Retinal pigment epithelial cell (primary cell): ENCODE data around the gene TFR2.

Source experiments
- DNase-seq: peaks from one replicate; pipeline ENCODE4 v3.0.0-alpha.2; 2010; ENCODE audit warnings: low read depth
- H3K4me3 ChIP-seq: 2 replicates; pipeline ENCODE4 v1.5.1; 2011; ENCODE audit warnings: mild to moderate bottlenecking, low read length, control low read depth, moderate library complexity
- TF ChIP-seq, protein P1 (sequence below): conservative IDR thresholded peaks from 2 replicates; pipeline ENCODE4 v1.5.1; 2011; ENCODE audit warnings: low read depth, low read length, control low read depth, inconsistent platforms

The TFR2 gene

DNA sequence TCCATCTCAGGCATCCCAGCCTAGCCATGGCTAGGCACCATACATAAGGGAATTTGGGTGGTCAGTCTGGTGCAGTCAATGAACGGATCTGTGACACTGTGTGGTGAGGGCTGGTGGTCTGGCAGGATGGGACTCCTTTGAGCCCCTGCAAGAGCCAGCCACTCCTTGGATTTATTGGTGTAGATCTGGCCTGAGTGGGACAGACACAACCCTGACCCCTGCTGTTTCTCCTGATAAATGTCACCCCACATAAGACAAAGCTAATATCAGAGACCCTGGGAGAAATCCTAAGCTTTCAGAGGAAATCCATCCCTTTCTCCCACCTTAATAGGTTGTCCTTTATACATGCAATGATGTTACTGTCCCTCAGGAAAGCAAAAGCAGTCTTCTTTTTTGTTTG lies 52.9 kb downstream of the TFR2 start:
- TF ChIP-seq, protein P1, sequence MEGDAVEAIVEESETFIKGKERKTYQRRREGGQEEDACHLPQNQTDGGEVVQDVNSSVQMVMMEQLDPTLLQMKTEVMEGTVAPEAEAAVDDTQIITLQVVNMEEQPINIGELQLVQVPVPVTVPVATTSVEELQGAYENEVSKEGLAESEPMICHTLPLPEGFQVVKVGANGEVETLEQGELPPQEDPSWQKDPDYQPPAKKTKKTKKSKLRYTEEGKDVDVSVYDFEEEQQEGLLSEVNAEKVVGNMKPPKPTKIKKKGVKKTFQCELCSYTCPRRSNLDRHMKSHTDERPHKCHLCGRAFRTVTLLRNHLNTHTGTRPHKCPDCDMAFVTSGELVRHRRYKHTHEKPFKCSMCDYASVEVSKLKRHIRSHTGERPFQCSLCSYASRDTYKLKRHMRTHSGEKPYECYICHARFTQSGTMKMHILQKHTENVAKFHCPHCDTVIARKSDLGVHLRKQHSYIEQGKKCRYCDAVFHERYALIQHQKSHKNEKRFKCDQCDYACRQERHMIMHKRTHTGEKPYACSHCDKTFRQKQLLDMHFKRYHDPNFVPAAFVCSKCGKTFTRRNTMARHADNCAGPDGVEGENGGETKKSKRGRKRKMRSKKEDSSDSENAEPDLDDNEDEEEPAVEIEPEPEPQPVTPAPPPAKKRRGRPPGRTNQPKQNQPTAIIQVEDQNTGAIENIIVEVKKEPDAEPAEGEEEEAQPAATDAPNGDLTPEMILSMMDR, result peak; percentile 53
- H3K4me3 ChIP-seq, result no peak overlapping the region
- DNase-seq, result no peak

GRCh38 chr7:100586266-100587025 lies 54.9 kb downstream of the TFR2 start, which contains the start of gene FBXO24:
TSS of gene FBXO24 (plus strand) at chr7:100586328. CDS start at chr7:100586626, 298 bp downstream.
- H3K4me3 ChIP-seq, result peak within 1 kb of the TSS; percentile 91
- peak; percentile 100 for DNase-seq
- TF ChIP-seq, protein P1, result no peak

GRCh38 chr7:100585511-100586265 lies 55.7 kb downstream of the TFR2 start, which contains the start of gene LRCH4:
TSS of gene LRCH4 (minus strand) at chr7:100586129. CDS start at chr7:100586100, 29 bp downstream.
- no peak for DNase-seq
- TF ChIP-seq, protein P1, result no peak
- peak within 1 kb of the TSS; percentile 91 for H3K4me3 ChIP-seq

GRCh38 chr7:100584683-100585510 lies 56.5 kb downstream of the TFR2 start:
- TF ChIP-seq, protein P1, result no peak
- peak overlapping the region; percentile 91 for H3K4me3 ChIP-seq
- no peak for DNase-seq

DNA sequence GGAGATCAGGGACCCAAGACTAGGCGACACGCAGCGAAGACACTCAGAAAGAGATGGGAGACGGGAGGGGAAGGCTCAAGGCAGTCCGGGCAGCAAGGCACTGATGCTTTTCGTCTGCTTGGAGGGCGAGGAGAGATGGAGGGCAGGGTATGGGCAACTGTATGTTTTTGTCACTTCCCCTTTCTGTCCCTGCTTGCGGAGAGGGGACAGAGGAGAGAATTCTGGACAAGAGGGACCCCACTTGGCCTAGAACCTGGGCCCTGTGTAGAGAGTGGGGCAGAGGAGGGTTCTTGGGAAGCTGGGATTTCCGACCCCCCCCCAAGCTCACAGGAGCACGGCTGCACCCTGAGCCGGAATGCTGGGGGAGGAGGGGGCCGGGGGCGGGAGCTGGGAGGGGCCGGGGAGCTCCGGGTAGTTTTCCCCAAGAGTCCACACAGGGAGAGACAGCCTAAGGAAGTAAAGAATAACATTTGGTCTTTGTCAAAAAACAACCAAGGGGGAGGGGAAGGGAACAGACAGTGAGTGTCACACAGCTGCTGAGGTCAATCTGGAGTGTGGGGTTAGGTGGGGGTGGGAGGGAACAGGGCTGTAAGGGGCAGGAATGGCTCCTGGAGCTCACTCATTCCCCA lies 57.2 kb downstream of the TFR2 start:
- TF ChIP-seq, protein P1, result no peak
- DNase-seq, result no peak
- H3K4me3 ChIP-seq, result peak overlapping the region; percentile 91
